Fibroblast of lung (primary cell): ENCODE results near the gene LDLRAD4. TPM values are rescaled to one million over a fixed set of nuclear protein-coding genes. Genes with fewer than 3 reads are reported as not detected.

ENCODE experiments used
- DNase-seq, 2 donors: peaks; one replicate each; pipeline versions ENCODE4 v3.0.0 to v3.0.0-alpha.2; 2010; ENCODE audit warnings: low read depth in 2 of 2
- H2AFZ ChIP-seq: 2 replicates; pipeline ENCODE4 v1.5.1; 2012; ENCODE audit warnings: low read length, control low read depth, inconsistent platforms
- H3K27ac ChIP-seq: 2 replicates; pipeline ENCODE4 v1.5.1; 2011; ENCODE audit warnings: low read length, control low read depth; ENCODE audit not compliant: insufficient read depth
- H3K27me3 ChIP-seq: 2 replicates; pipeline ENCODE4 v1.5.1; 2011; ENCODE audit warnings: mild to moderate bottlenecking, low read length; ENCODE audit not compliant: control insufficient read depth, insufficient read depth
- H3K36me3 ChIP-seq: 2 replicates; pipeline ENCODE4 v1.5.1; 2011; ENCODE audit warnings: low read length; ENCODE audit not compliant: control insufficient read depth, insufficient read depth
- H3K4me1 ChIP-seq: 2 replicates; pipeline ENCODE4 v1.5.1; 2011; ENCODE audit warnings: low read length; ENCODE audit not compliant: control insufficient read depth, insufficient read depth; ENCODE audit errors: extremely low read depth
- H3K4me2 ChIP-seq: 2 replicates; pipeline ENCODE4 v1.5.1; 2011; ENCODE audit warnings: low read length, control low read depth; ENCODE audit not compliant: insufficient read depth; ENCODE audit errors: extremely low read depth
- H3K4me3 ChIP-seq, 4 experiments: fragments of 200-600 bp in 1 of 4; sonication (generic) in 1 of 4; replicated peaks in 1 of 4; 2 replicates each; pipeline ENCODE4 v1.5.1; 2011 to 2016; ENCODE audit warnings: low read length in 4 of 4, low read depth in 3 of 4, mild to moderate bottlenecking in 3 of 4, control low read depth in 2 of 4, inconsistent platforms in 1 of 4, mixed read lengths in 1 of 4; ENCODE audit not compliant: insufficient read depth in 1 of 4; ENCODE audit errors: control extremely low read depth in 1 of 4
- H3K79me2 ChIP-seq: 2 replicates; pipeline ENCODE4 v1.5.1; 2012; ENCODE audit warnings: mild to moderate bottlenecking, low read length, inconsistent platforms; ENCODE audit not compliant: control insufficient read depth, insufficient read depth
- H3K9ac ChIP-seq: 2 replicates; pipeline ENCODE4 v1.5.1; 2011; ENCODE audit warnings: mild to moderate bottlenecking, low read length, control low read depth; ENCODE audit not compliant: insufficient read depth
- H3K9me3 ChIP-seq: 2 replicates; pipeline ENCODE4 v1.5.1; 2012; ENCODE audit warnings: low read depth, low read length; ENCODE audit not compliant: control insufficient read depth, insufficient read depth
- H4K20me1 ChIP-seq: 2 replicates; pipeline ENCODE4 v1.5.1; 2011; ENCODE audit warnings: low read length; ENCODE audit not compliant: control insufficient read depth, insufficient read depth; ENCODE audit errors: extremely low read depth
- EZH2 ChIP-seq: IDR thresholded peaks from 2 replicates; pipeline ENCODE4 v1.5.1; 2012; ENCODE audit warnings: low read length, control low read depth, mild to moderate bottlenecking; ENCODE audit errors: missing control alignments
- polyA plus RNA-seq, 2 donors: library from polyadenylated mRNA; depleted of rRNA in 1 of 2; stranded (reverse) in 1 of 2; unstranded in 1 of 2; fragments of >200 nt; gene quantifications; 2 replicates each; pipeline ENCODE4 v1.2.1, GENCODE V29; 2011 to 2012; ENCODE audit warnings: missing spikeins in 1 of 2
- total RNA-seq: library from RNA; depleted of rRNA; stranded (reverse); fragments of >200 nt; gene quantifications from 2 replicates; pipeline ENCODE4 v1.2.1, GENCODE V29; 2014
- TF ChIP-seq, protein P1 (sequence below), 2 donors: IDR thresholded peaks in 1 of 2; conservative IDR thresholded peaks in 1 of 2; 1 replicate in 1 of 2; 2 replicates in 1 of 2; pipeline ENCODE4 v1.5.1; 2011 to 2012; ENCODE audit warnings: low read length in 2 of 2, control low read depth in 1 of 2, inconsistent platforms in 1 of 2, low read depth in 1 of 2, mild to moderate bottlenecking in 1 of 2

LDLRAD4 gene
- total and polyA plus RNA-seq, 2 donors (not counting 1 experiment from before 2014, with no cell fraction given): not detected

DNA sequence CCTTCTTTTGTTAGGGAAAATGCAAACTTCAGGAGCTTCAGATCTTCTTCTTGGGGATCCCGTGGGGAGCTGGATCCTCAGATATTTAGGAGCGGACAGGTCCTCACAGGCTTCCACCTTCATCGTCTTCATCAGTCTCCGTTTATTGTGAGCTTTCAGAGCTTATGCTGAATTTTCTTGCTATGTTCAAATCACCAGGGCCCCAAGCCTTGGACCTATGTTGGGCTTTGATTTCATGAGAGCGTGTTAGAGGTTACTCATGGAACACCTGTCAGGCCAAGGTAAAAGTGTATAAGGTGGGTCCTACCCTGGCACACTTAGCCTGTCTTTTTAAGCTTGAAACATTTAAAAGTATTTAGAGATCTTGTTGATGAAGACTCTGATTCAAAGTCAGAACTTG, 294.9 kb downstream of the LDLRAD4 start:
- Histone ChIP-seq H3K36me3 (no peaks in the 10 kb centered on the region), H2AFZ (no peak overlapping the region), H3K9ac (no peak overlapping the region), H3K27ac (no peak overlapping the region), H3K4me1 (no peaks in the 10 kb centered on the region), H3K4me3 (no peak overlapping the region), H3K9me3 (no peaks in the 10 kb centered on the region), H3K79me2 (no peaks in the 10 kb centered on the region), H4K20me1 (no peaks in the 10 kb centered on the region), H3K27me3 (no peaks in the 10 kb centered on the region), H3K4me2 (no peak overlapping the region)
- TF ChIP-seq EZH2: no peak
- TF ChIP-seq, protein P1, sequence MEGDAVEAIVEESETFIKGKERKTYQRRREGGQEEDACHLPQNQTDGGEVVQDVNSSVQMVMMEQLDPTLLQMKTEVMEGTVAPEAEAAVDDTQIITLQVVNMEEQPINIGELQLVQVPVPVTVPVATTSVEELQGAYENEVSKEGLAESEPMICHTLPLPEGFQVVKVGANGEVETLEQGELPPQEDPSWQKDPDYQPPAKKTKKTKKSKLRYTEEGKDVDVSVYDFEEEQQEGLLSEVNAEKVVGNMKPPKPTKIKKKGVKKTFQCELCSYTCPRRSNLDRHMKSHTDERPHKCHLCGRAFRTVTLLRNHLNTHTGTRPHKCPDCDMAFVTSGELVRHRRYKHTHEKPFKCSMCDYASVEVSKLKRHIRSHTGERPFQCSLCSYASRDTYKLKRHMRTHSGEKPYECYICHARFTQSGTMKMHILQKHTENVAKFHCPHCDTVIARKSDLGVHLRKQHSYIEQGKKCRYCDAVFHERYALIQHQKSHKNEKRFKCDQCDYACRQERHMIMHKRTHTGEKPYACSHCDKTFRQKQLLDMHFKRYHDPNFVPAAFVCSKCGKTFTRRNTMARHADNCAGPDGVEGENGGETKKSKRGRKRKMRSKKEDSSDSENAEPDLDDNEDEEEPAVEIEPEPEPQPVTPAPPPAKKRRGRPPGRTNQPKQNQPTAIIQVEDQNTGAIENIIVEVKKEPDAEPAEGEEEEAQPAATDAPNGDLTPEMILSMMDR (conservative IDR thresholded peaks at IDR 0.05 in 1 of 2, IDR thresholded peaks at IDR 0.05 in 1 of 2; ENCODE audit: low read depth in 1 of 2, low read length in 2 of 2): no peak
- DNase-seq: no peak

DNA sequence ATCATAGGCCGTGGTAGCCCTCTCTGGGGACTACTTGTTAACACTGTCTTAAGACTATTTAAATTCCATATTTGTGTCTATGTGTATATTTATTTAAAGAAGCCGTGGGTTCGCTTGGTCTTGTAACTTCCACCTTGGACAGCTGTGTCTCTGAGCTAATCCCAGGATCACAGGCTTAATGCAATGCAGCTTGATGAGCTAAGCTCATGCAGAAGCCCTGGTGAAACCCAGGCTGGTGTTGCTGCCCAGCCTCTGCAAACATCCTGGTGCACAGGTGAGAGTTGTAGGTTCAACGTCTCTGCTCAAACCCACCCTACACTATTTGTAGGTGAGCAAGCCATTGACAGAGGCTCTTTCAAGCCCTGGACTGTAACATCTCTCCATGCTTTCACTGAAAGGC, 296.0 kb downstream of the LDLRAD4 start:
- H3K36me3 ChIP-seq: no peaks in the 10 kb centered on the region
- no peaks in the 10 kb centered on the region for H3K27me3 ChIP-seq
- H3K4me1 ChIP-seq: no peaks in the 10 kb centered on the region
- no peak overlapping the region for H3K9ac ChIP-seq
- no peak for DNase-seq
- H4K20me1 ChIP-seq: no peaks in the 10 kb centered on the region
- no peak overlapping the region for H3K27ac ChIP-seq
- no peaks in the 10 kb centered on the region for H3K79me2 ChIP-seq
- no peaks in the 10 kb centered on the region for H3K9me3 ChIP-seq
- no peak overlapping the region for H3K4me2 ChIP-seq
- no peak overlapping the region for H2AFZ ChIP-seq
- TF ChIP-seq EZH2: no peak
- TF ChIP-seq, protein P1 (conservative IDR thresholded peaks at IDR 0.05 in 1 of 2, IDR thresholded peaks at IDR 0.05 in 1 of 2; ENCODE audit: low read depth in 1 of 2, low read length in 2 of 2): no peak
- no peak overlapping the region for H3K4me3 ChIP-seq

DNA sequence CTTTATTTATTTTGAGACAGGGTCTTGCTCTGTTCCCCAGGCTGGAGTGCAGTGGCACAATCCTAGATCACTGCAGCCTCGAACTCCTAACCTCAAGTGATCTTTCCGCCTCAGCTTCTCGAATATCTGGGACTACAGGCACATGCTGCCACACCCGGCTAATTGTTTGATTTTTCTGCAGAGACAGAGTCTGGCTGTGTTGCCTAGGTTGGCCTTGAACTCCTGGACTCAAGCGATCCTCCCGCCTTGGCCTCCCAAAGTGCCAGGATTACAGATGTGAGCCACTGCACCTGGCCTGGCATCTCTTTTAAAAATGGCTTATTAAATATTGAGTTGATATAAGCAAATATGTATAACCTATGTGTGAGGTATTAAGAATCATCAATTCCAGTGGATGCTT, 298.3 kb downstream of the LDLRAD4 start:
- no peak overlapping the region for H3K27ac ChIP-seq
- no peaks in the 10 kb centered on the region for H3K4me1 ChIP-seq
- DNase-seq: no peak
- H3K4me2 ChIP-seq: no peak overlapping the region
- no peak overlapping the region for H3K4me3 ChIP-seq
- no peak overlapping the region for H2AFZ ChIP-seq
- no peaks in the 10 kb centered on the region for H3K9me3 ChIP-seq
- no peak overlapping the region for H3K9ac ChIP-seq
- no peaks in the 10 kb centered on the region for H3K27me3 ChIP-seq
- H4K20me1 ChIP-seq: no peaks in the 10 kb centered on the region
- no peak for TF ChIP-seq EZH2
- TF ChIP-seq, protein P1 (conservative IDR thresholded peaks at IDR 0.05 in 1 of 2, IDR thresholded peaks at IDR 0.05 in 1 of 2; ENCODE audit: low read depth in 1 of 2, low read length in 2 of 2): no peak
- H3K79me2 ChIP-seq: no peaks in the 10 kb centered on the region
- H3K36me3 ChIP-seq: no peaks in the 10 kb centered on the region
